T-helper 1 cell treated with Interleukin-12 subunit alpha and Interleukin-12 subunit beta and Interleukin-4 antibody, amounts not matched to agents 30 μg/mL and 1 μg/mL, for 36 hours (primary cell): ENCODE measurements around the gene PAM.
"Not testable (repeated sequence)": the region's sequence is repeated elsewhere in the genome, so short reads cannot be mapped to it uniquely, and the experiment has no call there.

Experiments used
- H3K27ac Mint-ChIP-seq: one replicate; pipeline ENCODE4 v1.8.0; 2021; ENCODE audit warnings: mild to moderate bottlenecking, mixed read lengths
- H3K27me3 Mint-ChIP-seq: one replicate; pipeline ENCODE4 v1.8.0; 2021; ENCODE audit warnings: low read depth, mixed read lengths
- H3K36me3 Mint-ChIP-seq: one replicate; pipeline ENCODE4 v1.8.0; 2021; ENCODE audit warnings: low read depth, mixed read lengths
- H3K4me1 Mint-ChIP-seq: one replicate; pipeline ENCODE4 v1.8.0; 2021; ENCODE audit warnings: low read depth, mixed read lengths
- H3K4me3 Mint-ChIP-seq: one replicate; pipeline ENCODE4 v1.8.0; 2021; ENCODE audit warnings: mild to moderate bottlenecking, moderate library complexity, mixed read lengths
- H3K9me3 Mint-ChIP-seq: one replicate; pipeline ENCODE4 v1.8.0; 2021; ENCODE audit warnings: mixed read lengths

PAM gene

DNA sequence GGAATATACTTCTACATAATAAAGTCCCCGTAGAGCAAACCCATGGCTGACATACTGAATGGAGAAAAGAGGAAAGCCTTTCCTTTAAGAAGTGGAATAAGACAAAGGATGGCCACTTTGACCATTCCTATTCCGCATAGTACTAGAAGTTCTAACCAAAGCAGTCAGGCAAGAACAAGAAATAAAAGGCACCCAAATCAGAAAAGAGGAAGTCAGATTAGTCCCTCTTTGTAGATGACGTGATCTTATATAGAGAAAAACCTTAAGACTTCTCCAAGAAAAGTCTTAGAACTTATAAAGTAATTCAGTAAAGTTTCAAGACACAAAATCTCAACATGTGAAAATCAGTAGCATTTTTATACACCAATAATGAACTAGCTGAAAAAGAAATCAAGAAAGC is 231.0 kb downstream of the PAM start:
- Mint-ChIP-seq H3K4me1 (no peaks in the 10 kb centered on the region), H3K4me3 (no peak overlapping the region), H3K9me3 (peaks cover 29% of the 10 kb centered on the region), H3K27ac (no peak overlapping the region), H3K27me3 (no peaks in the 10 kb centered on the region), H3K36me3 (peaks cover 22% of the 10 kb centered on the region)

DNA sequence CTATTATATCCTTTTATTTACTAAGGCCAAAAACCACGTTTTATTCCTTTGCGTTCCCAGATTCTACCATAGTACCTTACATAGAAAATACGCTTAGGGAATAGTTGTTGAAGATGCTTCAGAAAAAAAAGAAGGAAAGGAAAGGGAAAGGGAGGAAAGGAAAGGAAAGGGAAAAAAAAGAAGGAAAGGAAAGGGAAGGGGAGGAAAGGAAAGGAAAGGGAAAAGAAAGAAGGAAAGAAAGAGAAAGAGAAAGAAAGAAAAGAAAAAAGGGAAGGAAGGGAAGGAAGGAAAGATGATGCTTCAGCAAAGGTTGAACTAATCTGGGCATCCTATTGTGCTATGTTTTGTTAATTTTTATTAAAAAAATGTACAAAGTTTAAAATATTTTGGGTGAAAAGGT is 233.4 kb downstream of the PAM start:
- Mint-ChIP-seq H3K9me3 (peaks cover 9% of the 10 kb centered on the region), H3K27ac (no peak overlapping the region), H3K4me1 (no peaks in the 10 kb centered on the region), H3K4me3 (no peak overlapping the region), H3K27me3 (no peaks in the 10 kb centered on the region), H3K36me3 (peaks cover 5% of the 10 kb centered on the region)

DNA sequence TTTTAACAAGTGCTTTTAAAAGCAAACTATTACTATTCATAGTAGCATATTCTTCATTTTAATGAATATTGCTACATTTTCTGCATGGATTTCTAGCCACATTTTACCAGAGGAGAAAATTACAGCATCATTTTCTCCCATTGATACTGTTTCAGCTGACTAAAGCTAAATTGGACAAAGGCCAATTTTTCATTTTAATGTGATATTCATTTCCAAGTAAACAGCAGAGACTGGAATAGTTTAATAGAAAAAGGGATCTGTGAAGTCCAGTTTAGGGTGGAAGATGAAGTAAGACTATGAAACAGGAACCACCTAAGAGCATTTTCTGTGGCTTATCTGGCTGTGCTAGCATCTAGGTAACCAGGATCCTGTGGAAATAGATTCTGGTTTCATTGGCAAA is 236.7 kb downstream of the PAM start:
- Mint-ChIP-seq H3K4me1 (peaks cover 4% of the 10 kb centered on the region), H3K36me3 (peaks cover 1% of the 10 kb centered on the region), H3K4me3 (no peak overlapping the region)

DNA sequence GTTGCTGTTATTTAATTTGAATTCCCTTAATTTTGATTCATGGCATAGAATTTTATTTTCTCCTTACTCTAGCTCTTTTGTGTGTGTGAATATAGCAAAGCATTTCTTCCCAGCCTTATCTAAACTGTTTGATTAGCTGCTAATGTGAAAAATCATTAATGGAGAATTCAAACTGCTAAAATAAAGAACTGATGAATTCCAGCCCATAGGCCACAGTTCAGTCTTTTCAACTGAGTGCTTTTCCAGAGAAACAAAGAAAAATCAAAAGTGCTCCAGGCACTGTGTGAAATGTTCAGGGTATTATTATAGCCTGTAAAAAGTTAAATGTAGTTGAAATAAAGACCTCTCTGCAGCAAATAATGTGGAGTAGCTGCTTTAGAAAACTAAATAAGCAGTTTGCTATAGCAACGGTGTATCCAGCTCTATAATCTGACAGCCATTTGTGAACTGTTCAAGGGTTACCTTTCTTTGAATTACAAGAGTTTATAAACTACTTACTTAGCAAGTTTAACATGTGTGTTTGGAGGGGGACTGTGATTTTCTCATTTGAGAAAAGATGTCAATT is 241.0 kb downstream of the PAM start:
- no peak overlapping the region for H3K27ac Mint-ChIP-seq
- peaks cover 4% of the 10 kb centered on the region for H3K9me3 Mint-ChIP-seq
- peaks cover 4% of the 10 kb centered on the region for H3K36me3 Mint-ChIP-seq
- H3K27me3 Mint-ChIP-seq, result no peaks in the 10 kb centered on the region
- peaks cover 4% of the 10 kb centered on the region for H3K4me1 Mint-ChIP-seq
- H3K4me3 Mint-ChIP-seq, result no peak overlapping the region

More for the DNA sequence above, 236.7 kb downstream of the PAM start:
- Mint-ChIP-seq H3K9me3 (no peaks in the 10 kb centered on the region), H3K27me3 (no peaks in the 10 kb centered on the region), H3K27ac (no peak overlapping the region)

DNA sequence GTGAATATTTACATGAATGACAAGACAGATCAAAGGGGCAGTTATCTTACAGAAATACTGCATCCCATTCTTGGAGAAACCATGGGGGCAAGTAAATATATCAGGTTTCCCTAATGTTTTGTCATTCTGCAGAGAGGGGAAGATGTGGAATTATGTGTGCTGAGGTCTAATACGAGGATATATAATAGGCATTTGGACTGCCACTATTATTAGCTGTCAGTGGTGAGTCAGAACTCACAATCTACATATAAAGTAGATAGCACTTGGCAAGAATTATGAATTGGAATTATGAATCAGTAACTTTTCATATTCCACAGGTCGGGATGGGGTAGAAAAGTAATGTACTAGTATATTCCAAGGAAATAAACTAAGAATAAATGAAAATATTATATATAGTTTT is 243.1 kb downstream of the PAM start:
- H3K9me3 Mint-ChIP-seq, result peaks cover 4% of the 10 kb centered on the region
- H3K4me3 Mint-ChIP-seq, result no peak overlapping the region
- H3K27ac Mint-ChIP-seq, result no peak overlapping the region
- peaks cover 4% of the 10 kb centered on the region for H3K4me1 Mint-ChIP-seq
- H3K27me3 Mint-ChIP-seq, result no peaks in the 10 kb centered on the region
- H3K36me3 Mint-ChIP-seq, result peaks cover 3% of the 10 kb centered on the region

DNA sequence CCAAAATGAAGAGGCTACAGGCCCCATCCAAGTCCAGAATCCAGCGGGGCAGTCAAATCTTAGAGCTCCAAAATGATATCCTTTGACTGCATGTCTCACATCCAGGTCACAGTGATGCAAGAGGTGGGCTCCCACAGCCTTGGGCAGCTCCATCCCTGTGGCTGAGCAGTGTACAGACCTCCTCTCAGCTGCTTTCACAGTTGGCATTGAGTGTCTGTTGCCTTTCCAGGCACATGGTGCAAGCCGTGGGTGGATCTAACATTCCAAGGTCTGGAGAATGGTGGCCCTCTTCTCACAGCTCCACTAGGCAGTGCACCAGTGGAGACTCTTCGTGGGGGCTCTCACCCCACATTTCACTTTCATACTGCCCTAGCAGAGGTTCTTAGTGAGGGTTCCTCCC is 244.1 kb downstream of the PAM start:
- H3K36me3 Mint-ChIP-seq, result peaks cover 3% of the 10 kb centered on the region
- H3K27ac Mint-ChIP-seq, result no peak overlapping the region
- no peak overlapping the region for H3K4me3 Mint-ChIP-seq
- peaks cover 4% of the 10 kb centered on the region for H3K4me1 Mint-ChIP-seq
- H3K9me3 Mint-ChIP-seq, result peaks cover 4% of the 10 kb centered on the region
- no peaks in the 10 kb centered on the region for H3K27me3 Mint-ChIP-seq

DNA sequence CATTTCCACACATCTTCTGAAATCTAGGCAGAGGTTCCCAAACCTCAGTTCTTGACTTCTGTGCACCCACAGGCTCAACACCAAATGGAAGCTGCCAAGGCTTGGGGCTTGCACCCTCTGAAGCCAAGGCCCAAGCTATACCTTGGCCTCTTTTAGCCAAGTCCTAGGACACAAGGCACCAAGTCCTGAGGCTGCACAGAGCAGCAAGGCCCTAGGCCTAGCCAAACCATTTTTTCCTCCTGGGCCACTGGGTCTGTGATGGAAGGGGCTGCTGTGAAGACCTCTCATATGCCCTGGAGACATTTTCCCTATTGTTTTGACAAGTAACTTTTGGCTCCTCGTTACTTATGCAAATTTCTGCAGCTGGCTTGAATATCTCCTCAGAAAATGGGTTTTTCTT is 244.5 kb downstream of the PAM start:
- H3K4me3 Mint-ChIP-seq, H3K27me3 Mint-ChIP-seq, H3K9me3 Mint-ChIP-seq, H3K27ac Mint-ChIP-seq, H3K36me3 Mint-ChIP-seq, H3K4me1 Mint-ChIP-seq: not testable (repeated sequence)

DNA sequence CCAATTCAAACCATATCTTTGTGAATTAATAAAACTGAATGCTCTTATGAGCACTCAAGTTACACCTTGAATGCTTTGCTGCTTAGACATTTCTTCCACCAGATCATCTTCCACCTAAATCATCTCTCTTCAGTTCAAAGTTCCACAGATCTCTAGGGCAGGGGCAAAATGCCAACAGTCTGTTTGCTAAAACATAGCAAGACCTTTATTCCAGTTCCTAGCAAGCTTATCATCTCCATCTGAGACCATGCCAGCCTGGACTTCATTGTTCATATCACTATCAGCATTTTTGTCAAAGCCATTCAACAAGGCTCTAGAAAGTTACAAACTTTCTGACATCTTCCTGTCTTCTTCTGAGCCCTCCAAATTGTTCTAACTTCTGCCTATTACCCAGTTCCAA is 245.0 kb downstream of the PAM start:
- H3K27me3 Mint-ChIP-seq, result no peaks in the 10 kb centered on the region
- H3K36me3 Mint-ChIP-seq, result peaks cover 3% of the 10 kb centered on the region
- H3K27ac Mint-ChIP-seq, result no peak overlapping the region
- no peak overlapping the region for H3K4me3 Mint-ChIP-seq
- peaks cover 4% of the 10 kb centered on the region for H3K4me1 Mint-ChIP-seq
- peaks cover 4% of the 10 kb centered on the region for H3K9me3 Mint-ChIP-seq

DNA sequence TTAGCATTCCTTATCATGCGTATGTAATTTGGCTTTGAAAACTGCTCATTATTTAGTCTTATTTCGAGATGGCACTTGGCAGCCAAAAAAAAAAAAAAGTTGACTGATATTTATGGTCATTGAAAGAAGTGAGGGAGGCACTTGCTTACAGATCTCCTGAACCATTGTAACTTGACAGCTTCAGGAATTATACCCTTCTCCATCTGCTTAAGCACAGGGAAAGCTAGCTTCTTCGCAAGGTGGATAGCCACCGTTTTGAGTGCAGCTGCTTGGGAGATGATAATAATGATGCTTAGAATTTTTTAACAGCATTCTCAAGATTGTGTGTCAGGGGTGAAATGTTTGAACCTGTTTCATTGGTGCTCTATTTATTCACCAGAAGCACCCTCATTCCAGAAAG is 248.8 kb downstream of the PAM start:
- no peak overlapping the region for H3K4me3 Mint-ChIP-seq
- no peaks in the 10 kb centered on the region for H3K27me3 Mint-ChIP-seq
- peaks cover 9% of the 10 kb centered on the region for H3K36me3 Mint-ChIP-seq
- no peaks in the 10 kb centered on the region for H3K4me1 Mint-ChIP-seq
- no peak overlapping the region for H3K27ac Mint-ChIP-seq
- peaks cover 4% of the 10 kb centered on the region for H3K9me3 Mint-ChIP-seq

DNA sequence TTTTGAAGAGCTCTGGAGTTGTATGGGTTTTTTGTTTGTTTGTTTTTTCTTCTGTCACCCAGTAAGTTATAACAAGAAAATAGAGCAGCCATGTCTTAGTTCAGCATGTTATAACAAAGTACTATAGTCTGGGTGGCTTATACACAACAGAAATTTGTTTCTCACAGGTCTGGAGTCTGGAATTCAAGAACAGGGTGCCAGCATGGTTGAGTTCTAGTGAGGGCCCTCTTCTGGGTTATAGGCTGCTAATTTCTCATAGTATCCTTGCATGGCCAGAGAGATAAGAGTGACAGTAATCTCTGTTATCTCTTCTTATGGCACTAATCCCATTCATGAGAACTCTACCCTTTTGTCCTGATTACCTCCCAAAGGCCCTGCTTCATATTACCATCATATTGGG is 250.2 kb downstream of the PAM start:
- Mint-ChIP-seq H3K27me3 (no peaks in the 10 kb centered on the region), H3K36me3 (peaks cover 9% of the 10 kb centered on the region), H3K27ac (no peak overlapping the region), H3K4me3 (no peak overlapping the region), H3K4me1 (peaks cover 3% of the 10 kb centered on the region), H3K9me3 (no peaks in the 10 kb centered on the region)

DNA sequence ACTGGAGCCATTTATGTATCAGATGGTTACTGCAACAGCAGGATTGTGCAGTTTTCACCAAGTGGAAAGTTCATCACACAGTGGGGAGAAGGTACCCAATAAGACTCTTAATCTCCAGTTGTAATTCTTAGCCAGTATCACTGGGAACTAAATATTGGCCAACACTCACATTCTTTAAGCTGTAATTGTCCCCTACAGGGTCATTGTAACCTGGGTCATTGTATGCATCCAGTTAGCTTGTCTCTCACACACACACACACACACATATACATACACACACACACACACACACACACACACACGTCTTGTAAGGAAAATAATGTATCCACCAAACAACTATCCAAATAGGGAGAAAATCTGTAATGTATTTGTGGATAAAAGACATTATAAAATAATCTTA is 251.8 kb downstream of the PAM start:
- H3K4me1 Mint-ChIP-seq, result peaks cover 3% of the 10 kb centered on the region
- H3K9me3 Mint-ChIP-seq, result no peaks in the 10 kb centered on the region
- H3K27me3 Mint-ChIP-seq, result no peaks in the 10 kb centered on the region
- peaks cover 15% of the 10 kb centered on the region for H3K36me3 Mint-ChIP-seq
- H3K27ac Mint-ChIP-seq, result no peak overlapping the region
- H3K4me3 Mint-ChIP-seq, result no peak overlapping the region

DNA sequence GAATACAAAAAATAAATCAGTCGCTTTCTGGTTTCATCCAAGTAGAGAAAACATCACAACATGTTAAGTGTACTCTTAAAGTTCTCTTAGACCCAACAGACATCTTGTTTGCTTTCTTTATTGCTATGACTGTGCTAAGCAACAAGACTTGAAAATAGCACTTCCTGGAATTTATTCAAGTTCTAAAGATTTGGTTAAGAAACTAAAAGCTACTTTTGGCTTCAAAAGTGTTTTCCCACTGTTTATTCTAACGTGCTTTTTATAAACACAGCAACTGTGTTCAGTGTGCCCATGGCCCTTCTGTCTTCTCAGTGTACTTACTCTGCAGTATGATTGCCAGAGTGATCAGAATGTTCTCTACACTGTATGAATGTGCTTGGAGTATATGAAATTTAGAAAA is 255.1 kb downstream of the PAM start:
- Mint-ChIP-seq H3K36me3 (peaks cover 23% of the 10 kb centered on the region), H3K27me3 (no peaks in the 10 kb centered on the region), H3K4me1 (peaks cover 7% of the 10 kb centered on the region), H3K27ac (no peak overlapping the region), H3K9me3 (peaks cover 10% of the 10 kb centered on the region), H3K4me3 (no peak overlapping the region)

DNA sequence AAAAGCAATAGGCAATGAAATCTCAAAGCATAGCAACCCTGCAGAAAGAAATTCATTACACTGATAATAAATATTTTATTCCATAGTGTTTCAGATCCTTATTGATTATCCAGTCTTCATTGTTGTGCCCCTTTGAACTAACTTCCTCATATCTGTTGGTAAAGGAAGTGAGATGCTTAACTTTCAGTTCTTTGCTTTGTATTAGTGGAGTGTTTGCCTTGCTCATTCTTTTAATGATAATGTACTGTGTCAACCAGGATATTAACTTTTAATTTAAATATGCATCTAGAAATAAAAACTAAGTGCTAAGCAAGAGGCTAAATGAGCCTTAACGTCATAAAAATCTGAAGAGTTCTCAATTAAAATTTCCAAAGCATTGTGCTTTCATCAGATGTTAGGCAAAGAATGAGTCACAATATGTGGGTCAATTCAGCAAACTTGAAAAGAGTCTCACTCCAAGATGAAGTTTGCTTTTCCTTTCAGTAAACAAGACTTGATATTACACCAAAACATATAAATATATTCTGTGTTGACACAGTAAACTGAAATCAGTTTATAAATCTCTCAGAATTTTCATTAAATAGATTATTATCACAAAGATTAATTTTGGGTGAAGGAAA is 258.9 kb downstream of the PAM start:
- Mint-ChIP-seq H3K36me3 (peaks cover 20% of the 10 kb centered on the region), H3K4me3 (no peak overlapping the region), H3K27ac (no peak overlapping the region), H3K4me1 (peaks cover 7% of the 10 kb centered on the region), H3K9me3 (peaks cover 10% of the 10 kb centered on the region), H3K27me3 (no peaks in the 10 kb centered on the region)

DNA sequence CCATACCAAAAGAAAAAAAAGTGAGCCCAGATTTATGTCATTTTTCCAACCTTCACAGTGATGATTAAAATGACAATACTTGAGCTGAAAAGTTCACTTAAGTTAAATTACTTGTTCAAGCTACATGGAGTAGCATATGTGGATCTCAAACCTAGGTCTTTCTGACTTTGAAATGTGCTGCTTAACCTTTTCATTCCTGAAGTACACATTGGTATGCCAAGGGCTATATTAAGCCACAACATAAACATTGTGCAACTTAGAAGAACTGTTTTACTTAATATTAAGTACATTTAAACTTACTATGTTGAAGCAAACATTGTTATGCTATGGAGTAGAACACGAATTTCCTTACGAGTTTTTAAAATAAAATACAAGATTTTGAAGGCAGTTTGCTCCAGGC is 259.9 kb downstream of the PAM start:
- no peaks in the 10 kb centered on the region for H3K27me3 Mint-ChIP-seq
- peaks cover 4% of the 10 kb centered on the region for H3K4me1 Mint-ChIP-seq
- peaks cover 18% of the 10 kb centered on the region for H3K36me3 Mint-ChIP-seq
- no peak overlapping the region for H3K27ac Mint-ChIP-seq
- H3K4me3 Mint-ChIP-seq, result no peak overlapping the region
- H3K9me3 Mint-ChIP-seq, result peaks cover 10% of the 10 kb centered on the region

DNA sequence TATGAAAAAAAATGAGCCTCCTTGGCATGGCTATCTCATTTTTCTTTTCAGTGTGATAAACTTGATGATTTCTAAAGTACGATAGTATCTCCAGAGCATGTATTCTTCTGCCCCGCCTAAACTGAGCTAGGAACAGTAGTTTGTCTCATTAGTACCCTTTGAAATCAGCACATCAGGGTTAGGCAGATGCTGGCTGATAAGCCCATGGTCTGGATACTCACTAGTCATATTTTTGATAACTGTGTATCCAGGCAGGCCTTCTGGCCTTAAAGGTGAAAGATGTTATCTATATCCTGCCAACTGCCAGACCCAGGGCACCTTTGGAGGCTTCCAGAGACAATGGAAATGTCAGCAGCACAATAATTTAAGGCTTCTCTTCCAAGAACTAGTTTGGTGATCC is 261.1 kb downstream of the PAM start:
- no peak overlapping the region for H3K4me3 Mint-ChIP-seq
- H3K27ac Mint-ChIP-seq, result no peak overlapping the region
- peaks cover 18% of the 10 kb centered on the region for H3K36me3 Mint-ChIP-seq
- peaks cover 4% of the 10 kb centered on the region for H3K4me1 Mint-ChIP-seq
- no peaks in the 10 kb centered on the region for H3K27me3 Mint-ChIP-seq
- peaks cover 10% of the 10 kb centered on the region for H3K9me3 Mint-ChIP-seq

DNA sequence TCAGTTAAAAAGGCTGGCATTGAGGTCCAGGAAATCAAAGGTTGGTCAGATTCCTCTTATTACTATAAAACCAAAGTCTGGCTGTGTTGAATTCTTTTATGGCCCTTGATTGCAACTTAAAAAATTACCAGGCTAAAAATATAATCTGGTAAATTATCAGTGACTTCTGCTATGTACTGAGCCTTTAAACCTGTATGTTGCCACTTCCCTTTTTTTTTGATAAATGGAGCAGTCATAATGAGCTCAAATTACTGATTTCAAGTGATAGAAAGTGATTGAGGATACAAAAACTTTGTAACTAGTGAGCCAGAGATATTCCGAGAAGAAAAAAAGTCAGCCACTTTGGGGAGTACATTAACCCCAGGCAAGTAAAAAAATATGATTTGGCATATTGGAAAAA is 264.7 kb downstream of the PAM start:
- no peak overlapping the region for H3K27ac Mint-ChIP-seq
- H3K36me3 Mint-ChIP-seq, result peaks cover 8% of the 10 kb centered on the region
- H3K9me3 Mint-ChIP-seq, result no peaks in the 10 kb centered on the region
- H3K4me1 Mint-ChIP-seq, result peaks cover 2% of the 10 kb centered on the region
- no peaks in the 10 kb centered on the region for H3K27me3 Mint-ChIP-seq
- no peak overlapping the region for H3K4me3 Mint-ChIP-seq
